ENCODE measurements around the gene LIN54.

- TF ChIP-seq, protein P1, sequence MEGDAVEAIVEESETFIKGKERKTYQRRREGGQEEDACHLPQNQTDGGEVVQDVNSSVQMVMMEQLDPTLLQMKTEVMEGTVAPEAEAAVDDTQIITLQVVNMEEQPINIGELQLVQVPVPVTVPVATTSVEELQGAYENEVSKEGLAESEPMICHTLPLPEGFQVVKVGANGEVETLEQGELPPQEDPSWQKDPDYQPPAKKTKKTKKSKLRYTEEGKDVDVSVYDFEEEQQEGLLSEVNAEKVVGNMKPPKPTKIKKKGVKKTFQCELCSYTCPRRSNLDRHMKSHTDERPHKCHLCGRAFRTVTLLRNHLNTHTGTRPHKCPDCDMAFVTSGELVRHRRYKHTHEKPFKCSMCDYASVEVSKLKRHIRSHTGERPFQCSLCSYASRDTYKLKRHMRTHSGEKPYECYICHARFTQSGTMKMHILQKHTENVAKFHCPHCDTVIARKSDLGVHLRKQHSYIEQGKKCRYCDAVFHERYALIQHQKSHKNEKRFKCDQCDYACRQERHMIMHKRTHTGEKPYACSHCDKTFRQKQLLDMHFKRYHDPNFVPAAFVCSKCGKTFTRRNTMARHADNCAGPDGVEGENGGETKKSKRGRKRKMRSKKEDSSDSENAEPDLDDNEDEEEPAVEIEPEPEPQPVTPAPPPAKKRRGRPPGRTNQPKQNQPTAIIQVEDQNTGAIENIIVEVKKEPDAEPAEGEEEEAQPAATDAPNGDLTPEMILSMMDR (IDR thresholded peaks at IDR 0.05), result no peak
- no peak for TF ChIP-seq POLR2A (IDR thresholded peaks at IDR 0.05)
These were observed 116.7 kb downstream of the LIN54 start for GRCh38 chr4:82893942-82894341.

Data from testis (tissue), 2 donors.